A673 (cell line): ENCODE results near the gene GORASP1. TPM values are rescaled to one million over a fixed set of nuclear protein-coding genes. Genes with fewer than 3 reads are reported as not detected.
"Not testable (repeated sequence)": the region's sequence is repeated elsewhere in the genome, so short reads cannot be mapped to it uniquely, and the experiment has no call there.

Experiments used
- BruUV-seq: library from RNA; stranded (reverse); fragments of 400-500 nt; replicated peaks from 2 replicates; lab custom pipeline; 2021; lab: Mats Ljungman, UMichigan
- CTCF ChIA-PET: fragments of 300-600 bp; sonication (Branson Sonifier 250); formaldehyde crosslinking; loops from one replicate; lab custom pipeline; 2022; ENCODE audit warnings: antibody characterized with exemption; lab: Charles Lee
- POLR2A ChIA-PET: fragments of 300-600 bp; sonication (Branson Sonifier 250); formaldehyde crosslinking; loops from one replicate; lab custom pipeline; 2022; ENCODE audit warnings: antibody characterized with exemption; ENCODE audit not compliant: low non-redundant PET; lab: Charles Lee
- DNase-seq: peaks from one replicate; pipeline ENCODE4 v3.0.0-alpha.2; 2015; ENCODE audit warnings: low spot score
- H3K27ac ChIP-seq: fragments of 200-600 bp; sonication (generic); 2 replicates; pipeline ENCODE4 v1.5.1; 2016; ENCODE audit warnings: mixed run types, low read depth, mild to moderate bottlenecking, mixed read lengths, antibody characterized with exemption, low read length; ENCODE audit not compliant: poor library complexity, severe bottlenecking
- H3K27me3 ChIP-seq: fragments of 200-600 bp; sonication (generic); replicated peaks from 2 replicates; pipeline ENCODE4 v1.6.1; 2017; ENCODE audit warnings: mixed run types, low read depth, mild to moderate bottlenecking, mixed read lengths, antibody characterized with exemption, low read length; ENCODE audit not compliant: insufficient read depth, poor library complexity
- H3K36me3 ChIP-seq: fragments of 200-600 bp; sonication (generic); 2 replicates; pipeline ENCODE4 v1.6.1; 2016; ENCODE audit warnings: mixed run types, mild to moderate bottlenecking, mixed read lengths, antibody characterized with exemption, low read length; ENCODE audit not compliant: insufficient read depth, poor library complexity, severe bottlenecking
- H3K4me1 ChIP-seq: fragments of 200-600 bp; sonication (generic); 2 replicates; pipeline ENCODE4 v1.6.1; 2017; ENCODE audit warnings: mixed run types, mild to moderate bottlenecking, mixed read lengths, antibody characterized with exemption, low read length; ENCODE audit not compliant: insufficient read depth, poor library complexity, severe bottlenecking
- H3K4me3 ChIP-seq: fragments of 200-600 bp; sonication (generic); 2 replicates; pipeline ENCODE4 v1.5.1; 2016; ENCODE audit warnings: low read depth, mixed run types, mild to moderate bottlenecking, mixed read lengths, low read length; ENCODE audit not compliant: poor library complexity, severe bottlenecking
- H3K9me3 ChIP-seq: fragments of 200-600 bp; sonication (generic); 2 replicates; pipeline ENCODE4 v1.6.1; 2016; ENCODE audit warnings: mixed run types, low read depth, mild to moderate bottlenecking, mixed read lengths, antibody characterized with exemption, low read length; ENCODE audit not compliant: poor library complexity, severe bottlenecking
- EZH2 ChIP-seq: fragments of 200-600 bp; sonication (generic); IDR thresholded peaks from 2 replicates; pipeline ENCODE4 v1.6.1; 2017; ENCODE audit warnings: borderline replicate concordance, low read depth, mild to moderate bottlenecking, mixed read lengths, antibody characterized with exemption, low read length; ENCODE audit not compliant: poor library complexity, severe bottlenecking
- intact Hi-C: fragments of 100-400 bp; cut with micrococcal nuclease; formaldehyde crosslinking; loops from one replicate; pipeline ENCODE4 v1.10.0; 2022; ENCODE audit not compliant: unreplicated experiment
- total RNA-seq: library from RNA; stranded (reverse); gene quantifications from 2 replicates; pipeline ENCODE4 v1.2.3, GENCODE V29; 2021
- TF ChIP-seq, protein P1 (sequence below): fragments of 300-800, 200-600 bp; sonication (generic); conservative IDR thresholded peaks from 2 replicates; pipeline ENCODE4 v1.5.1; 2017; ENCODE audit warnings: low read depth, mild to moderate bottlenecking, antibody characterized with exemption, low read length, moderate library complexity, mixed read lengths

Gene GORASP1
- total RNA-seq, 1 experiment from 2014 or later, result 24.3 TPM

- H3K36me3 ChIP-seq, result no peaks in the 10 kb centered on the region
- CTCF ChIA-PET, result no interaction called here
- DNase-seq, result no peak
- no peaks in the 10 kb centered on the region for H3K9me3 ChIP-seq
- no peaks in the 10 kb centered on the region for H3K27me3 ChIP-seq
- intact Hi-C loops, result no loop called here
- no peaks in the 10 kb centered on the region for H3K4me1 ChIP-seq
- TF ChIP-seq, protein P1, sequence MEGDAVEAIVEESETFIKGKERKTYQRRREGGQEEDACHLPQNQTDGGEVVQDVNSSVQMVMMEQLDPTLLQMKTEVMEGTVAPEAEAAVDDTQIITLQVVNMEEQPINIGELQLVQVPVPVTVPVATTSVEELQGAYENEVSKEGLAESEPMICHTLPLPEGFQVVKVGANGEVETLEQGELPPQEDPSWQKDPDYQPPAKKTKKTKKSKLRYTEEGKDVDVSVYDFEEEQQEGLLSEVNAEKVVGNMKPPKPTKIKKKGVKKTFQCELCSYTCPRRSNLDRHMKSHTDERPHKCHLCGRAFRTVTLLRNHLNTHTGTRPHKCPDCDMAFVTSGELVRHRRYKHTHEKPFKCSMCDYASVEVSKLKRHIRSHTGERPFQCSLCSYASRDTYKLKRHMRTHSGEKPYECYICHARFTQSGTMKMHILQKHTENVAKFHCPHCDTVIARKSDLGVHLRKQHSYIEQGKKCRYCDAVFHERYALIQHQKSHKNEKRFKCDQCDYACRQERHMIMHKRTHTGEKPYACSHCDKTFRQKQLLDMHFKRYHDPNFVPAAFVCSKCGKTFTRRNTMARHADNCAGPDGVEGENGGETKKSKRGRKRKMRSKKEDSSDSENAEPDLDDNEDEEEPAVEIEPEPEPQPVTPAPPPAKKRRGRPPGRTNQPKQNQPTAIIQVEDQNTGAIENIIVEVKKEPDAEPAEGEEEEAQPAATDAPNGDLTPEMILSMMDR, result no peak
- no TSS peak for BruUV-seq
- POLR2A ChIA-PET, result interaction anchor here (0.5 kb wide), 1 partner anchor 26 kb away, joined by 15 read pairs; no protein-coding TSS in a partner anchor
- H3K27ac ChIP-seq, result no peak overlapping the region
- H3K4me3 ChIP-seq, result no peak overlapping the region
Measured at GRCh38 chr3:39062180-39062579, 45.2 kb downstream of the GORASP1 start.

- intact Hi-C loops, DNase-seq, H3K9me3 ChIP-seq, H3K27ac ChIP-seq, H3K36me3 ChIP-seq, CTCF ChIA-PET, POLR2A ChIA-PET, H3K4me1 ChIP-seq, H3K27me3 ChIP-seq, H3K4me3 ChIP-seq, BruUV-seq: not testable (repeated sequence)
Measured at GRCh38 chr3:39061228-39061627, 46.2 kb downstream of the GORASP1 start.

DNA sequence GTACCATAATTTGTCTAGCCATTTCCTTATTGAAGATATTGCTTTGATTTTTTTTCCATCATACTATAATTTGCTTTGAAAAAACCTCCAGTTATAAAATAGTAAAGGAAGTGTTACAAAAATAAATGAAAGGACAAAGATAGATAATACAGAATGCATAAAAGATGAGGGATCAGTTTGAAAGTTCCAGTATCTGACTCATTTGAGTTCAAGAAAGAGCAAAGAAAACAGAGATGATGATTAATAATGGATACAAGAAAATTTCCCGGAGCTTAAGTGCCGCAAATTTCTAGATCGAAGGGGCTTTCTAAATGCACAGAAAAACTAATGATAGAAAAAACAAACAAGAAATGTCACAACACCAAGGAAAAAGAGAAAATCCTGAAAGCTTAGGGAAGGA lies 51.3 kb downstream of the GORASP1 start:
- CTCF ChIA-PET, result no interaction called here
- POLR2A ChIA-PET, result no interaction called here
- no peaks in the 10 kb centered on the region for H3K36me3 ChIP-seq

GRCh38 chr3:39053696-39054095 lies 53.7 kb downstream of the GORASP1 start:
- Histone ChIP-seq H3K4me3 (no peak overlapping the region), H3K9me3 (no peaks in the 10 kb centered on the region), H3K27me3 (no peaks in the 10 kb centered on the region), H3K36me3 (no peaks in the 10 kb centered on the region), H3K4me1 (no peaks in the 10 kb centered on the region), H3K27ac (no peak overlapping the region)
- TF ChIP-seq, protein P1, result no peak
- no peak for TF ChIP-seq EZH2
- no TSS peak for BruUV-seq
- POLR2A ChIA-PET, result no interaction called here
- CTCF ChIA-PET, result no interaction called here
- intact Hi-C loops, result no loop called here
- no peak for DNase-seq

More for the DNA sequence above, 51.3 kb downstream of the GORASP1 start:
- Histone ChIP-seq H3K4me3 (no peak overlapping the region), H3K9me3 (no peaks in the 10 kb centered on the region), H3K4me1 (no peaks in the 10 kb centered on the region), H3K27me3 (no peaks in the 10 kb centered on the region), H3K27ac (no peak overlapping the region)
- TF ChIP-seq EZH2, result no peak
- TF ChIP-seq, protein P1, result no peak
- DNase-seq, result no peak
- intact Hi-C loops, result no loop called here
- no TSS peak for BruUV-seq
